Fibroblast of lung (primary cell): Measurements from ENCODE around the gene CRLF1.

Experiments
- CTCF ChIP-seq, 2 donors: IDR thresholded peaks in 1 of 2; conservative IDR thresholded peaks in 1 of 2; 1 replicate in 1 of 2; 2 replicates in 1 of 2; pipeline ENCODE4 v1.5.1; 2011 to 2012; ENCODE audit warnings: low read length in 2 of 2, control low read depth in 1 of 2, inconsistent platforms in 1 of 2, low read depth in 1 of 2, mild to moderate bottlenecking in 1 of 2
- EZH2 ChIP-seq: IDR thresholded peaks from 2 replicates; pipeline ENCODE4 v1.5.1; 2012; ENCODE audit warnings: low read length, control low read depth, mild to moderate bottlenecking; ENCODE audit errors: missing control alignments

GRCh38 chr19:18551631-18552030 lies 55.0 kb downstream of the CRLF1 start:
- TF ChIP-seq EZH2 (no peak), CTCF (conservative IDR thresholded peaks at IDR 0.05 in 1 of 2, IDR thresholded peaks at IDR 0.05 in 1 of 2; ENCODE audit: low read depth in 1 of 2, low read length in 2 of 2) (no peak)
